SK-N-SH treated with all-trans-retinoic acid at 6 μM for 48 hours (cell line): ENCODE measurements around the gene FARS2.

Source experiments
- ATAC-seq: fragments of 200-7000 bp; cut with Tn5 transposase; 3 replicates; pipeline ENCODE4 v1.9.1; 2020; ENCODE audit warnings: mild to moderate bottlenecking, moderate library complexity
- ARNTL ChIP-seq: fragments of 450-650 bp; formaldehyde crosslinking; IDR thresholded peaks from 2 replicates; pipeline ENCODE4 v1.5.0; 2020; ENCODE audit warnings: low read depth, mild to moderate bottlenecking, moderate library complexity, borderline replicate concordance
- BACH2 ChIP-seq: fragments of 250-450 bp; sonication (Bioruptor Pico); IDR thresholded peaks from 2 replicates; pipeline ENCODE4 v1.9.0; 2021; ENCODE audit warnings: mild to moderate bottlenecking, borderline replicate concordance
- CSDC2 ChIP-seq: fragments of 250-450 bp; sonication (Bioruptor Pico); IDR thresholded peaks from 2 replicates; pipeline ENCODE4 v1.5.0; 2020; ENCODE audit warnings: mild to moderate bottlenecking, moderate library complexity
- CSRNP3 ChIP-seq: fragments of 250-450 bp; sonication (Bioruptor Pico); IDR thresholded peaks from 2 replicates; pipeline ENCODE4 v1.5.1; 2021; ENCODE audit warnings: mild to moderate bottlenecking, moderate library complexity
- ESRRG ChIP-seq: fragments of 250-450 bp; sonication (Bioruptor Pico); IDR thresholded peaks from 2 replicates; pipeline ENCODE4 v1.6.1; 2021; ENCODE audit warnings: mild to moderate bottlenecking
- ISL1 ChIP-seq: fragments of 250-450 bp; sonication (Bioruptor Pico); IDR thresholded peaks from 2 replicates; pipeline ENCODE4 v2.1.2; 2022; ENCODE audit warnings: mild to moderate bottlenecking, moderate library complexity
- OSR1 ChIP-seq: fragments of 250-450 bp; sonication (Bioruptor Pico); IDR thresholded peaks from 2 replicates; pipeline ENCODE4 v1.8.0; 2022; ENCODE audit warnings: moderate library complexity, mild to moderate bottlenecking, inconsistent platforms
- POU6F1 ChIP-seq: fragments of 250-450 bp; sonication (Bioruptor Pico); IDR thresholded peaks from 2 replicates; pipeline ENCODE4 v1.8.0; 2021; ENCODE audit warnings: low read depth, mild to moderate bottlenecking, moderate library complexity, borderline replicate concordance
- PPARA ChIP-seq: fragments of 250-450 bp; sonication (Bioruptor Pico); IDR thresholded peaks from 2 replicates; pipeline ENCODE4 v1.5.0; 2020; ENCODE audit warnings: mild to moderate bottlenecking, borderline replicate concordance
- RARB ChIP-seq: fragments of 250-450 bp; sonication (Bioruptor Pico); IDR thresholded peaks from 2 replicates; pipeline ENCODE4 v1.8.0; 2021; ENCODE audit warnings: mild to moderate bottlenecking, moderate library complexity
- SNAI2 ChIP-seq: fragments of 250-450 bp; sonication (Bioruptor Pico); IDR thresholded peaks from 2 replicates; pipeline ENCODE4 v1.5.0; 2020; ENCODE audit warnings: mild to moderate bottlenecking, moderate library complexity
- TCF4 ChIP-seq: fragments of 250-450 bp; sonication (Bioruptor Pico); IDR thresholded peaks from 2 replicates; pipeline ENCODE4 v1.8.0; 2021; ENCODE audit warnings: mild to moderate bottlenecking, moderate library complexity, borderline replicate concordance
- TOX ChIP-seq: fragments of 250-450 bp; sonication (Bioruptor Pico); IDR thresholded peaks from 2 replicates; pipeline ENCODE4 v1.8.0; 2021; ENCODE audit warnings: mild to moderate bottlenecking, moderate library complexity, borderline replicate concordance
- TSHZ2 ChIP-seq: fragments of 250-450 bp; sonication (Bioruptor Pico); IDR thresholded peaks from 2 replicates; pipeline ENCODE4 v1.5.0; 2020; ENCODE audit warnings: mild to moderate bottlenecking, moderate library complexity
- ZC3H10 ChIP-seq: fragments of 250-450 bp; sonication (Bioruptor Pico); IDR thresholded peaks from 2 replicates; pipeline ENCODE4 v1.5.1; 2021; ENCODE audit warnings: mild to moderate bottlenecking, moderate library complexity
- ZFP3 ChIP-seq: fragments of 250-450 bp; sonication (Bioruptor Pico); IDR thresholded peaks from 2 replicates; pipeline ENCODE4 v1.5.0; 2020; ENCODE audit warnings: mild to moderate bottlenecking, moderate library complexity
- ZFP30 ChIP-seq: fragments of 450-650 bp; formaldehyde crosslinking; IDR thresholded peaks from 2 replicates; pipeline ENCODE4 v1.5.0; 2022; ENCODE audit warnings: mild to moderate bottlenecking, moderate library complexity
- ZNF565 ChIP-seq: fragments of 450-650 bp; formaldehyde crosslinking; conservative IDR thresholded peaks from 2 replicates; pipeline ENCODE4 v1.5.0; 2020; ENCODE audit warnings: low read depth, mild to moderate bottlenecking, moderate library complexity
- ZNF70 ChIP-seq: fragments of 450-650 bp; formaldehyde crosslinking; IDR thresholded peaks from 2 replicates; pipeline ENCODE4 v1.5.0; 2020; ENCODE audit warnings: mild to moderate bottlenecking, moderate library complexity
- ZNF8 ChIP-seq: fragments of 450-650 bp; formaldehyde crosslinking; IDR thresholded peaks from 2 replicates; pipeline ENCODE4 v1.5.0; 2020; ENCODE audit warnings: mild to moderate bottlenecking, moderate library complexity

Gene FARS2

GRCh38 chr6:5730585-5731263, 469.4 kb downstream of the FARS2 start (continued):
- TF ChIP-seq TSHZ2 (CRISPR knock-in tag) (no peak), ZC3H10 (CRISPR knock-in tag) (no peak), SNAI2 (CRISPR knock-in tag) (no peak), CSDC2 (CRISPR knock-in tag) (no peak), ZNF8 (no peak)
- TF ChIP-seq, all 23 proteins: peak for 0

GRCh38 chr6:5731435-5731834, 470.1 kb downstream of the FARS2 start:
- TF ChIP-seq ZFP30 (no peak), PPARA (no peak), ZNF70 (CRISPR knock-in tag) (no peak), ISL1 (CRISPR knock-in tag) (no peak), ZC3H10 (CRISPR knock-in tag) (no peak), ZFP3 (CRISPR knock-in tag) (no peak), ARNTL (CRISPR knock-in tag) (no peak), TOX (CRISPR knock-in tag) (no peak), RARB (CRISPR knock-in tag) (no peak), CSRNP3 (no peak), SNAI2 (CRISPR knock-in tag) (no peak), BACH2 (CRISPR knock-in tag) (no peak), POU6F1 (CRISPR knock-in tag) (no peak), OSR1 (CRISPR knock-in tag) (no peak), ZNF8 (no peak), ZNF565 (CRISPR knock-in tag) (no peak), TCF4 (CRISPR knock-in tag) (no peak), CSDC2 (CRISPR knock-in tag) (no peak), ESRRG (CRISPR knock-in tag) (no peak)
- no peak for ATAC-seq

GRCh38 chr6:5732496-5732895, 471.2 kb downstream of the FARS2 start:
- ATAC-seq = no peak
- TF ChIP-seq PPARA = no peak
- no peak for TF ChIP-seq TSHZ2 (CRISPR knock-in tag)
